Measurements from ENCODE around the gene SORL1.

Gene SORL1

DNA sequence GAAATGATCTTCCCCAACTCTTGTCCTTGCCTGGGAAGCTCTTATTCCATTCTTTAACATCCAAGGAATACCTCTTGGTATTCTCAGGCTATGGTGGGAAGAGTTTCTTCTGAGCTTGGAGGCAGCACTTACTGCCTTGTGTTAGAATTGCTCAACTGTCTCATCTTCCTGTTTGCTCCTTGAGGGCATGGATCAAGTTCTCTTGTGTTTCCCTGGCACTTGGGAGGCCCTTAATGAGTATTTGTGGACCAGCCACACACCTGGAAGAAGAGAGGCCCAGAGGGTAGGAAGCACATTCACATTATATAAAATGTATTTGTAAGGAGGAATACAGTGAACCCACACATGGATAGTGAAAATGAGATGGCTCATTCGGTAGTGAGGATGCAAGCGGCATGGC, 4.0 kb downstream of the SORL1 start:
- no peak for DNase-seq

DNA sequence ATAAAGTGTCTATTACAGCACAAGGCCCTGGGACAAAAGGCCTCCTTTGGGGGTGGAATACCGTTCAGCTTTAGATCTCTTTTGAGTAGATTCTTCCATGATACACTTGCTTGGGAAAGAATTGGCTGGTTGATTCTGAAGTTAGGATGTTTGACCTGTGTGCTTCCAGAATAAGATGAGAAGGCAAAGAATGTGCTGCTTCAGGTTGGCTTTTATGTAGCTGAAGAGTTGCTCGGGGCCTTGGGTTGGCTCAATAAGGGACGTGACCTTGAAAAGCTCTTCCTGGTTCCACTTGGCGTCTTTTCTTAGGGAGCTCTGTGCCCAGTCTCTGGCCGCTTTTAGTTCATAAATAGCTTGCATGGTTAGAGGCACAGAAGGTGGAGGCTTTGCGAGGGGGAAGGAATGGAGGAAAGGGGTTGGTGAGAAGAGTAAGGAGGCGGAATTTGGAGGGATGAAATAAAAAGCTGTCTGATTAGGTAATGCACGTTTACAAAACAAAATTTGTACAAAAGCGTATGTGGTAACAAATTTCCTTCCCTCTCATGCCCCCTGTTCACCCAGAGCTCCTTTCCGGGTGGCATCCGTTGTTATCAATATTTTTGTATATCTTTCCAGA, 4.8 kb downstream of the SORL1 start:
- no peak for DNase-seq

DNA sequence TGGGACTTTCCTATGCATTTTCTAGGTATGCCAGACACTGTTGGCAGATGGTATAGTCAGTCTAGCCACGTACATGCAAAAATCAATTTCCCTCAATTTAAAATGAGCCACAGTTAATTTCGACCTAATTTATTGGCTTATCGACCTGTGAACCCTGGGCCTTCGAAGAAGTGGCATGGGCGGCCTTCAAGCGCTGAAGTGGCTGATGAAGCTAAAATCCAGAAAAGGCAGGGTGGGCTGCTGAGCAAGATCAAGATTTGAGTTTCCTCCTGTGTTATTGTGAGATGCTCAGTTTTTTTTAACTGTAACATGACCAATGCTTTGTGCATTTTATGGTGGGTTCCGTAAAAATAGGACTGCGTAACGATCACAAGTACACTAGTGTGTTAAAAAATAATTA, 6.4 kb downstream of the SORL1 start:
- DNase-seq: no peak

DNA sequence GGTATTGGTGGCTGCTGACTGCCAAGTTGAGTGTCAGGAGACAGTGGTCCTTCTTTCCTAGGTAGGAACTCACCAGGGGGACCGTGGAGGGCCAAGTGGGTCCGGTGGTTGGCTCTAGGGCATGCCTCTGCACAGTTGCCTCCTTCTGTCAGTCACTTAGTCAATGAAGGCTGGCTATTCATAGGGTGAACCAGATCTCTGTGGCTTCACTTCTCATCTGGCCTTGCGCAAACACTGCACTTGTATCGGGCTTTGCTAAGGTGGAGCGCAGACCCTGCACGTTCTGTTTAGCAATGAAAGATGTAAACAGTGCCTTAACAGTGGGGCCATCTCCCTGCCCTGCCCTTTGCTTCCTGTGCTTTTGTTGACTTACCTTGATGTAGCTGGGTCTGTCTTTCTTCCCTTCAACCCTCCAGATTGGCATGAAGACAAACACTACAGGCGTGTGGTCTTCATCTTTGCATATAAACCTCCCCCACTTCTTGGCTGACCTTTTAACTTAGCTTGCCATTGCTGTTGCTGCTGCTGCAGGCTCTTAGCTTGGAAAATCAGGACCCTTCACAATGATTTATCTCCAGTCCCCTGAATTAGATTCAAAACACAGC, 7.4 kb downstream of the SORL1 start:
- peak; percentile 53 for DNase-seq

DNA sequence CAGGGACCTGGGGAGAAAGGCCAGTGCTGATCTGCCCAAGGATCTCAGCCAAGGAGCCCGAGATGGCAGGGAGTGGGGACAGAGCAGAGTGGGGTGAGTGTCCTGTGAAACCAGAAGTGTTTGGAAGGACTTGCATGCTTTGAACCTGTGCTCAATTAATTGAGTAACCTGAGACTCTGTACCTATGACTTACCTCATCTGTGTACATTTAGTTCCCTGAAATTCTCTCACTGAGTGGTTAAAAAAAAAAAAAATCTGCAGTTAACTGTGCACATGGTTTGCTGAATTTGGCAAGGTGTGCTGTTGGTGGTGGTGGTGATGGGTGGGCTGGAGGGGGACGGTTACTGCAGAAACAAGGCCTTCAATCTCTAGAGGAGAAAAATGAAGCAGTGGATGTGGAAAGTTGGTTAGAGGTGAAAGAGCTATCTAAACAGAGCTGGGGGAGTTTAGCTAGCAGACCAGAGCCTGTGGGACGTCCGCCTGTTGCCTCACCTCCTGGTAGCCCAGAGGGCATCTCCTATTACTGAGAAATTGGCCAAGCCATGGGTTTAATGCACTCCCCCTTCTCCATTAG, 8.9 kb downstream of the SORL1 start:
- DNase-seq: no peak

DNA sequence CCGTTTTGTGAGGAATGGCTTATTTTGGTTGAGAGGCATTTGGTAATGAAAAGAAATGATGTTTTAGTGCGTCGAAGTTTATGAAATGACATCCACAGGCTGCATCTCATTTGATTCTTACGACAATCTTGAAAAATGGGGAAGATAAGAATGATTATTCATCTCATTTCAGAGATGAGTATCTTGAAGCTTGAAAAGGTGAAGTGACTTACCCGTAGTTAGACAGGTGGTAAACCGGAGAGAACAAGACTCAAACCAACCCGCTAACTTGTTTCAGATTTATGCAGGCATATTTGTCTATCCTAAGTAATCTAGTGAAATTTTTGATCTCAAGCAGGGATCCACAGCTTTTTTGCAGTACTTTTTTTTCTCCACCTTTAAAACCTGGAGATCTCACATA, 9.7 kb downstream of the SORL1 start:
- DNase-seq: no peak

DNA sequence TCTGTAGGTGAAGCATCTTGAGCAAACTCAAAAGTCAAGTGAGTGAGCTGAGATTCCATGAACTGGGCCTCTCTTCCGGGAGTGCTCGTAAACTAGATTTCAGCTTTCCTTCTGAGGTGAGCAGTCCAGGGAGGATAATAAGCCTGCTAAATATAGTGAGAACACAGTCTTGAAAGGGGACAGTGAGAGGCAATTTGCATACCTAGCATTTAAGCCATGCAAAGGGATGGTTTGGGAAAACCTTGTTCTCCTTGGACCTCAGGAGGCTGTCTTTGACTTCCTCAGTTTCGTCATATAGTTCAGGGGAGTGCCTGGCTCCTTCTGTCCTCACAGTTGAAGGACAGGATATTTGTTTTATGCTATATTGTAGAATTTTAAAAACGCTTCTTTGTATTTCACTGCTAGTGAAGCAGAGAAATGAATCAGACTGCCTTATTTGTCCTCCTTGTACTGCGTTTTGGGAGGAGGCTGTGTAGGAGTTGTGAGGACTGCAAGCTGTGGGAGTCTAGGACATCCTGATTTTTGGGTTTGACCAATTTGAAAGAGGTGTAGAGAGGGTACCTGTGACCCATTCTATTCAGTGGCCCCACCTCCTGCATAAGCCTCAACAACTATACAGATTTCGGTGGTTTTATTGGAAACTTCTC, 11.7 kb downstream of the SORL1 start:
- DNase-seq: no peak

DNA sequence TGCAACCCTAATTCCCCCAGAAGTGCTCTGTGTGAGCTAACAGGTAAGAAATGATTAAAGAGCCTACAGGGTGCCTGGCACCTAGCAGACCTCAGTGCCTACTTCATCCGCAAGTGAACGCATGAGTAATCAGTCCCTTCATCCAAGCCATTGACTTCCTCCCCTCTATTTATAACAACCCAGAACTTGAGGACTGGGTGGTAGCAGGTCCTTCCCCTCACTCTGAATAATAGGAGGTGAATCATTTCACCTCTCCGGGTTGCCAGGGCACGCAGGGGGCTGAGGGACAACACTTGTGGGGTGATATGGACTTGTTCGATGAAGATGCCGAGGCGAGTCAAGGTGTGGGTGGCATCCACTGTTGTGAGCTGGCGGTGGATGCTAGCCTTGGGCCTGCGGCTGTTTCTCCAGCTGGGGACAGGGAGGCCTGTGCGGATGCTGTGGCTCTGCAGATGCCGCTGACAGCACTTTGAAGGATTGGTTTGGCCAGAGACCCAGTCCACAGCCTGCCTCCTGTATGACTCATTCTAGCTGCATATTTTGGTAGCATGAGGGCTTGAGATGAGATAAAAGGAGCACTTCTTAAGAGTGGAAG, 12.3 kb downstream of the SORL1 start:
- peak; percentile 68 for DNase-seq

DNA sequence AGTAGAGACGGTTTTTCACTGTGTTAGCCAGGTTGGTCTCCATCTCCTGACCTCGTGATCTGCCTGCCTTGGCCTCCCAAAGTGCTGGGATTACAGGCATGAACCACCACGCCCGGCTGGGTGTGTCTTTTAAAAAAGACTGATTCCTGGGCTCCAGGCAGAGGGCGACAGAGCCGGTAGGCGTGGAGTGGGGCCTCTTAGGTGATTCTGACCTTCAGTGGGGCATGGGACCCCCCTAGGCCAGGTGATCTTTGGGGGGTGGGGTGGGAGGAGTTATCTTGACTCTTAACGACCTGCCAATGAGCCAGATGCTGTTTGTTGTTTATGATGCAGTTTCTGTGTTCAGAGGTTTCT, 13.6 kb downstream of the SORL1 start:
- no peak for DNase-seq

DNA sequence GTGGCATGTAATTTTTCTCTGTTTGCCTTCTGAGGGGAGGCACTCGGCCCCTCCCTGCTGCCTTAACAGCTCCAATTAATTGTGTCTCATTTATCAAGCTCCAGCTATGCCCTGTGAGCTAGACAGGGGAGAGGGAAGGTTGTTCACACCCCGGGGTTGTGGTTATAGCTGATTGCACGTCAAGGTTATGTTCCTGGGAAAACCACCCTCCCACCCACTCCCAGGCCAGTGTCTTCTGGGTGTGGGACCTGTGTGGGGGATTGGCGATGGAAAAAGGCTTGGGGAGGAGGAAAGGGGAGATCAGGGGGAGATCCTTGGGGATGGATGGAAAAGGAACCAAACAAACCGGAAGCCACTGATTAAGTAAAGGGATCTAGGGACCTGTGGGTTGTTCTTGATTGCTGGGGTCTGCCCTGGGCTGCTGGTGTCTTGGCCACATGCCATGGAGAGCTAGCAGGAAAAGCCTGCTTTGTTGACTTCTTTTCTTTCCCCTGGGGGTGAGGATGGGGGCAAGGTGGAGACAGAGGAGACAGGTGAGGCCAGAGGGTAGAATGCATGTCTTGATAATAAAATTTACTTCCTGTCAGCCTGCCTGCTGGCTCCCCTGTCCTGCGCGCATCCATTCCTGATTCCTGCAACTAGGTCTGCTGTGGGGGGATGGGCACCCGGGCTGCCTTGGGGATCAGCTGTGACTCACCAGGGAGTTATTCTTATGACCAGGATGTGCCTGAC, 14.1 kb downstream of the SORL1 start:
- peak; percentile 47 for DNase-seq

DNA sequence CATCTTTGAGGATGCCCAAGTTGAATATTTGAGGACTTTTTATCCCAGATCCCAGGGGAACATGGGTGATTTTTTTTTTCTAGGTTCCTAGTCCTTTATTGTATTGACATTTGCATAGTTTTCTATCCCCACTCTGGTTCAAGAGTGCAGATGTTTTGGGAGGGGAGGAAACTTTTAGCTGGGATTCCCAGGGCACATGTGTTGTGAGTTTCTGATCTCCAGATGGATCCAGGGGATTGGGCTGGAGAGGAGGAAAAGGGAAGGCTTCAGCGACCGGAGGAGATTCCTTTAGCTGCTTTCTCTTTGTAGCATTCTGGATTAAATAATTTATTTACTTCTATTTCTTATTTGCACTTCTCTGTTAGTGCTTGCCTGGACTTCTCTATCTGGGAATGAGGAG, 15.4 kb downstream of the SORL1 start:
- no peak for DNase-seq

DNA sequence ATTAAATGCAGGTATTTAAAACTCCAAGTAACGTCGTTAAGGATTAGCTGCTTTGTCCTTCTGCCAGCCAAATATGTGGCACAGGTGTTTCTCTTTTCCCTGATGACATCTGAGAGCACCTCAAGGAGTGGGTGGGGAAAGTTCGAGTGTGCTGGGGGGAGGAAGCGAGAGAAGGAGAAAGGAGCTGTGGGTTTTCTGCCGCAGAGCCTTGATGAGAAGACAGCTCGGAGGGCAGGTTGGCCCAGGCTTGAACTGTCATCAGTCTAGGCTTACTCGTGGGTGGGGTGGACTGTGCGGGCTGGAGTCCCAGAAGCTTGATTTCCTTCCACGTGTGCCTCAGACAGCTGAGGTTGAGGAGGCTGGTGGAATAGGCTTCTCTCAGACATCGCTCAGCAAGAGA, 15.9 kb downstream of the SORL1 start:
- DNase-seq: peak; percentile 77

DNA sequence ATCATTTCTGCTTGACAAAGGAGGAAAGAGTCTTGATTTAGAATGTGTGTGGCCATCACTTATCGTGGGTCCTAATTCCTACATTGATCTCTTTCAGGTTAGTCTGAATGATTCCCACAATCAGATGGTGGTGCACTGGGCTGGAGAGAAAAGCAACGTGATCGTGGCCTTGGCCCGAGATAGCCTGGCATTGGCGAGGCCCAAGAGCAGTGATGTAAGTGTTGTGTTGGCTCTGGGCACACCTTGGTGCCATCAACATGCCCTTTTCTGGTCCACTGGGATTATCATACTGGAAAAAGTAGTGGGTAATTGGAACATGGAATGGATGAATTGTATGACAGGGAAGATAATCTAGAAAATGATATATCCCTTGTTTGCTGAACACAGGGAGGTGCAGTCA, 17.8 kb downstream of the SORL1 start:
- no peak for DNase-seq

DNA sequence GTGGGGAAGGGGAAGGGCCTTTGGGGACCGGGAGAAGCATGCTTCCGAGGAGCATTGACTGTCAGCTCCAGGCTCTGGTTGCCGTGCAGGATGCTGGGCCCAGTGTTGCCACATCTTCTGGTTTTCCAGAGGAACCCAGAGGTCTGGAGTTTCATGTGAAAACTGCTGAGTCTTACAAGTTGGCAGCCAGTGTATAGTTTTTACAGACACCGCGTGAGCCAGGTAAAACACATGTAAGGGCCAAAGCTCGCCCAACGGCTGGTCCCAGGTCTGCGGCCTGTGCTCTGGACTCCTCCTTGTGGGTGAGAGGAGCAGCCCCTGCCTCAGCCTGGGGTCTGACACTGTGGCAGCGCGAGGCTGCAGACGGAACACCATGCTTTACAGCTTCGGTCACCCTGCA, 19.1 kb downstream of the SORL1 start:
- no peak for DNase-seq

DNA sequence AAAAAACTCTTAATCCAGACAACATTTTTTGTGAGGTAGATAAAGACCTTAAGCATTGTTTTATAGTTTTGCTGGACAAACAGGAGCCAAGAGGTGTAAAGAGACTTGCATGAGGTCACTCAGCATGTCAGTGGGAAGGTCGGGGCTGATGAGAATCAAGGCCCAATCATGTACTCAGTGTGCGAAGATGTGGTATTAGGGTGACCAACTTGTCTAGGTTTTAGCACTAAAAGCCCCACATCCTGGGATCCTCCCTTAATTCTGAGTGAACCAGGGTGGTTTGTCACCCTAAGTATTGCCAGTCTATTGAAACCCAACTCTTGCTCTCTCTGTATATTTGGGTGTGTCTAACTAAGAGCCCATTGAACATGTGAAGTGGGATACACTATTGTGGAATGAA, 20.2 kb downstream of the SORL1 start:
- no peak for DNase-seq

DNA sequence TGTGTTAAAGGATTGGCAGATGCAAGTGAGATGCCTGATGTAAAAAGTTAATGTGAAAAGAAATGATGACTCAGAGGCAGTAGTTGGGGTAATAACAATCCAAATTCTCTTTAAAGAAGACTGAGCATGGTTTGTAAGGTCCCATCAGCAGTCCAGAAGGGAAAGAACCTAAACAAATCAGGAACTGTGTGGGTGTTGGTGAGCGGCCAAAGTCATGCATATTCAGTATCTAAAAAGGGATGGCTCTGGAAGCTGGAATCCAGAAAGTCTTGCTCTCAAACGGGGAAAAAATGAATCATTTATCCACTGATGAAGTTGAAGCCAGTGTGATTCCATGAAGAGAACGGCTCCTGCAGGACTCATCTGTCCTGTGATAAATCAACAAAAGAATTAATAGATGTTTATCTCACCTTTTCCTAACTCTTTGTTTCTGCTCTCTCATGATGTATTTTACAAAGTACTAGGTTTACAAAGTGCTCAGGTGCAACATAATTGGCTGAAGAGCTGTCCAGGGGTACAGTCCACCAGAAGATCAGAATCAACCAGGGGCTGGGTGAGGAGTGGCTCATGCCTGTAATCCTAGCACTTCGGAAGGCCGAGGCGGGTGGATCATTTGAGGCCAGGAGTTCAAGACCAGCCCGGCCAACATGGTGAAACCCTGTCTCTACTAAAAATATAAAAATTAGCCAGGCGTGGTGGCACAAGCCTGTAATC, 21.1 kb downstream of the SORL1 start:
- no peak for DNase-seq

DNA sequence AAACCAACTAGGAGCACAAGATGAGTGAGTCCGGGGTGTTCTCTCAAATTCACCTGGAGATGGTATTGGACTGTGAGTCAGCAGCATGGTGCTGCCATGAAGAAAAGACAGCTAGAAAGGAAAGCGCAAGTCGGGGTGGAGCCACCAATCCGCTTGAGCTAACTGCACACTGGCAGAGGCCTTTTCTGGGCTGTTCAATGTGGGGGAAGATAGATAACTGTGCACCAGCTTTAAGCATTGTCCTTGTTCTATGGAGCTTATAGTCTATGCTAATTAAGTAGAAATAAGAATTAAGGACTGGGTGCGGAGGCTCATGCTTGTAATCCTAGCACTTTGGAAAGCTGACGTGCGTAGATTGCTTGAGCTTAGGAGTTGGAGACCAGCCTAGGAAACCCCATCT, 22.6 kb downstream of the SORL1 start:
- DNase-seq: no peak

DNA sequence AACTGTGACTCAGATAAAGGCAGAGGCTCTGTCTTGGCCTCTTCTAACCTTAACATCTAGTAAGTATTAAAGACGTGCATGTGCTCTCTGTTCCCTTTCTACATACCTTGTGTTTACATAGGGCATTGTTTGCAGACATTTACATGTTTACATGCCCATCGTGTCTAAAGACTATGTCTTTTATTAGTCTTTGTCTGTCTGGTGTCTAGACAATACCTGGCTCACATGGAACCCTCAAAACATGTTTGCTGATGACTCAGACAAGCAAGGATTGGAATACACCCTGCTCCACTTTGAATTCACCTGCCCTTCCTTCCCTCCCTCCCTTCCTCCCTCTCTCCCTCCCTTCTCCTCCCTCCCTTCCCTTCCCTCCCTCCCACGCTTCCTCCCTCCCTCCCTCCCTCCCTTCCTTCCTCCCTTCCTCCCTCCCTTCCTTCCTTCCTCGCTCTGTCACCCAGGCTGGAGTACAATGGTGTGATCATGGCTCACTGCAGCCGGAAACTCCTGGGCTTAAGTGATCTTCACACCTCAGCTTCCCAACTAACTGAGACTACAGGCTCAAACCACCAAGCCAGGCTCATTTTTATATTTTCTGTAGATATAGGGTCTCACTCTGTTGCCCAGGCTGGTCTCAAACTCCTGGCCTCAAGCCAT, 24.4 kb downstream of the SORL1 start:
- DNase-seq: no peak

DNA sequence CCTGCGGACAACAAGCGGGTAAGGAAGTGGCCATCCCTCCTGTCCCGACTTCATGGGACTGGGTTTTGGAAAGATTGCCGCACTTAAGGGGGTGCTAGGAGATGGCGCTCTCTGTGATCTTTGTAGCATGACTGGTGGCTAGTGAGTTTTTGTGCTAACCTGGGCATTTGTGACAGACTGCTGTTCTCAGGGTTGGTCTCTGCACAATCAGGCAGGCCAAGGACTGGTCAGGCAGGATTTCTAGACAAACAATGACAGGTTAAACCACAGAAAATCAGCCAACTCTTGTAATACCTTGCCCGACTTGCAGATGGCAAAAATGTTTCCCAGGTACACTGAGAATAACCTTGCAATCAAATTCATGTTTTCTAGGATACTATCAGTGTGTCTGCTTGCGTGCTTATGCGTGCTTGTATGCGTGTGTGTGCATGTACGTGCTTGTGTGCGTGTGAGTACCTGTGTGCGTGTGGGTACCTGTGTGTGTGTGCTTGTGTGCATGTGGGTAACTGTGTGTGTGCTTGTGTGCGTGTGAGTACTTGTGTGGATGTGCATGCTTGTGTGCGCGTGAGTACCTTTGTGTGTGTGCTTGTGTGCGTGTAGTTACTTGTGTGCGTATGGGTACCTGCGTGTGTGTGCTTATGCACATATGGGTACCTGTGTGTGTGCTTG, 26.2 kb downstream of the SORL1 start:
- DNase-seq: no peak

DNA sequence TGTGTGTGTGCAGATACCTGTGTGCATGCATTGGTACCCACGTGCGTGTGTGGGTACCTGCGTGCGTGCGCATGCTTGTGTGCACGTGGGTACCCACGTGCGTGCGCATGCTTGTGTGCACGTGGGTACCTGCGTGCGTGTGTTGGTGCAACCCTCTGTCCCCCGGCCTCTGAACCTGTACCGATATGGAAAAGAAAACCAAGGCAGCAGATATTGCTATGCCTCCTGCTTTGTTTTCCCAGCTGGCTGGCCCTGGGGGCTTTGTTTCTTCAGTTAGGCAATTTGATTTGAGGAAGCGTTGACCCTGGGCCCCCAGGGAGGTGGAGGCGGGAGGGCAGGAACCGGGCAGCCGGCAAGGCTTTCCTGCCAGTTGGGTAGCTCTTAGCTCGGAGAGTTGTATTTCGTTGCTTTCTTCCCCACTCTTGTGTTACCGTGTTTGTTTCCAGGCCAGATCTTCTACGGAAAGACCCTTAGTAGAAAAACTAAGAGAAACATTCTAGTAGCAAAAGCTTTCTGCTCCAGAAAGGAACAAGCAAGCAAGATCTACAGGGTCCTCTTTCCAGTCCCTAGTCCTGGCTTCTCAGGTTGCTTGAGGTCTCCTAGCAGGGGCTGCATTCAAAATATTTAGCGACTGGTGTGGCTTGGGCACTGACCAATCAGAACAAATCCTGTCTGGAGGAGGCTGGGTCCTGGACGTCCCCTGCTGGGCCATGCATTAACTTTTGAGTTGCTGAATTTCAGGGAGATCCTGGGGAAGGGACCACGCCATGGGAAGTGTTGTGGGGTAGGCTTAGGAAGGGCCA, 27.0 kb downstream of the SORL1 start:
- DNase-seq: no peak

Measured in CD4-positive, alpha-beta T cell treated with Interleukin-10 for 1 hour (primary cell).